Measurements from ENCODE around the gene HILPDA.

The HILPDA gene

DNA sequence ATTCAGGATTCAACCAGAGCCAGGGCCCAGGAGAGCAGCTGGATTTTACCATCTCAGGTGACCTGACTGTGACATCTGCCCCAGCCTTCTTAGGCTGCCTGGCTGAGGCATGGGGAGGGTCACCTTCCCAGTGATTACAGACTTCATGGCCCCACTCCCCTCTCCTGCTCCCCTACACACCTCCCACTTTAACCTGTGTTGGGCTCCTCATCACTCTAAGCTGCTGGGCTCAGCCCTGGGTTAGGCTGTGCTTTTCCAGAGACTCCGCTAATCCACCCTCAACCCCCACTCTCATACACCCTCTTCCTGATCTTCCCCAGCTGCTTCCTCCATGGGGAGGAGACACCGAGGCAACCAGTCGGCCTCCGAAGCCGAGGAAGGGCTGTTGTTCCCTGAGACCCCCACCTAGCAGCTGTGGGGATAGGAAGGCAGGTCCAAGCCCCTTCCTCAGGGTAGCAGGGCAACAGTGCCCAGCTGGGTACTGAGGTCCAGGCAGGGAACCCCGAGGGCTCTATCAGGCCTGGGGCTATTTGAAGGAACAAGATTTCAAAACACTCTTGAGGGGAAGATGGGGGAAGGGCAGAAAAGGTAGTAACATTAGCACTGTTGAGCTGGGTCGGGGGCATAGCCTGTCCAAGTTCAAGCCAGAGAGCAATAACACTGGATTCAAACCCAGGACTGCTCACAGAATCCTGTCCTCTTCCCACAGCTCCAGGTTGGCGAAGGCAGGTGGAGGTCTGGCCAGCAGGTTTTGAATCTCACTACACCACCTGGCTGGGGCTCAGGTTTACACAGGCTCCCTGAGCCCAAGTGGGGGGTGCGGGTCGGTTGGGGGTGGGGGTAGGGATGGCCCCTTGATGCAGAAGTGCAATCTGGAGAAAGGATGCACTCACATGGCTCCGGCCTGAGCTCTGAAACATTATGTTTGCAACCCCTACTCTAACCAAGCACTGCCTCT is 47.6 kb upstream of the HILPDA start:
- H3K4me3 ChIP-seq (ENCODE audit: insufficient read depth, low read length, poor library complexity, severe bottlenecking), result no peak overlapping the region

DNA sequence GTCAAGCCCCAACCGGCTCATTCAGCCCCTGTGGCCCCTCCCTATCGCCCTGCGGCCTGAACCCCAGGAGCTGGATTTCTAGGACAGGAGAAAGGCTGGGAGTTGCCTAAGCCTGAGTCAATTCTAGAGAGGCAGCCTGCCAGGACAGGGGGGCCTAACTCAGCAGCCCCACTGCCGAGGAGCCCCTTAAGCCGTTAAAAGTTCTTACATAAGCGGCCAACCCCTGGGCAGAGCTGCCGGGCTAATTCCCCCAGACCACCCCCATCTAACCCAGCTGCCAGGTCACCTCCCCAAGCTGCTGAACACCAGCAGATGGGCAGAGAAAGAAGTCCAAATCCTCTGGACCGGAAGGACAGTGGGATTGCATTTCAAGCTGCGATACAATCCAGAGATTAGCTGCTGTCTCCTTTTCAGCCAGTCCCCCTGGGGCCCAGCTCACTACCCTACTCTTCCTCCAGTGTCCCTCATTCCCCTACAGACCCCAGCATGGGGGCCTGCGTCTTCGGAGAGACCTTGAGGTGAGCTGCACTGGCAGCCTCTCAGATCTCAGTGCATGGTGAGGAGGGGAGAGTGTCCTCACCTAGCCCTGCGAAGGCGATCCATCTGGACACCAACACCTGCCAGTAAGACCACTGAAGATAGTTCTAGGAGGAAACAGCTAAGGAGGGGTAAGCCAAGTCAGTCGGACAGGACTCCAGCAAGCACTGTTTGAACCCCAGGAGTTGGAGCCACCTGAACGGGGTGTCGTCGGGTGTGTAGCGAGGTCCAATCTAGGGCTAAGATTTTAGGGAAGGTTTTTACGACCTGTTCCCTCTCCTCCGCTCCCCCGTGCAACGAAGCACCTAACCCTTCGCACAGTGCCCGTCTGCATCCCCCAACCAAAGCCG is 46.7 kb upstream of the HILPDA start:
- Histone ChIP-seq H2AFZ (ENCODE audit: low read depth, low read length, severe bottlenecking) (peak overlapping the region; percentile 97), H3F3A (ENCODE audit: insufficient read depth) (peaks cover 8% of the 10 kb centered on the region), H3K9ac (ENCODE audit: low read length) (peak overlapping the region; percentile 61), H3K27me3 (ENCODE audit: low read length) (no peaks in the 10 kb centered on the region), H3K36me3 (ENCODE audit: low read length) (no peaks in the 10 kb centered on the region), H3K4me2 (ENCODE audit: low read depth, low read length, poor library complexity, severe bottlenecking) (peak overlapping the region; percentile 97), H3K27ac (ENCODE audit: low read depth, low read length) (no peak overlapping the region), H3K9me3 (ENCODE audit: insufficient read depth, low read length) (no peaks in the 10 kb centered on the region), H4K20me1 (ENCODE audit: low read depth, low read length) (no peaks in the 10 kb centered on the region), H3K4me3 (ENCODE audit: insufficient read depth, low read length, poor library complexity, severe bottlenecking) (peak overlapping the region; percentile 77), H3K9me2 (replicated peaks; ENCODE audit: insufficient read depth, low read length) (no peaks in the 10 kb centered on the region), H3K79me2 (ENCODE audit: insufficient read depth, low read length) (peaks cover 13% of the 10 kb centered on the region; the same call in 1 of the 2 replicates)
- TF ChIP-seq, protein P1, sequence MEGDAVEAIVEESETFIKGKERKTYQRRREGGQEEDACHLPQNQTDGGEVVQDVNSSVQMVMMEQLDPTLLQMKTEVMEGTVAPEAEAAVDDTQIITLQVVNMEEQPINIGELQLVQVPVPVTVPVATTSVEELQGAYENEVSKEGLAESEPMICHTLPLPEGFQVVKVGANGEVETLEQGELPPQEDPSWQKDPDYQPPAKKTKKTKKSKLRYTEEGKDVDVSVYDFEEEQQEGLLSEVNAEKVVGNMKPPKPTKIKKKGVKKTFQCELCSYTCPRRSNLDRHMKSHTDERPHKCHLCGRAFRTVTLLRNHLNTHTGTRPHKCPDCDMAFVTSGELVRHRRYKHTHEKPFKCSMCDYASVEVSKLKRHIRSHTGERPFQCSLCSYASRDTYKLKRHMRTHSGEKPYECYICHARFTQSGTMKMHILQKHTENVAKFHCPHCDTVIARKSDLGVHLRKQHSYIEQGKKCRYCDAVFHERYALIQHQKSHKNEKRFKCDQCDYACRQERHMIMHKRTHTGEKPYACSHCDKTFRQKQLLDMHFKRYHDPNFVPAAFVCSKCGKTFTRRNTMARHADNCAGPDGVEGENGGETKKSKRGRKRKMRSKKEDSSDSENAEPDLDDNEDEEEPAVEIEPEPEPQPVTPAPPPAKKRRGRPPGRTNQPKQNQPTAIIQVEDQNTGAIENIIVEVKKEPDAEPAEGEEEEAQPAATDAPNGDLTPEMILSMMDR (IDR thresholded peaks at IDR 0.05; ENCODE audit: insufficient read depth, low read length, poor library complexity, severe bottlenecking), result no peak
- no peak for TF ChIP-seq EZH2phosphoT487 (conservative IDR thresholded peaks at IDR 0.05; ENCODE audit: low read length)

More for the DNA sequence above, 47.6 kb upstream of the HILPDA start:
- H3K9ac ChIP-seq (ENCODE audit: low read length), result no peak overlapping the region
- H3K9me3 ChIP-seq (ENCODE audit: insufficient read depth, low read length), result no peaks in the 10 kb centered on the region
- H2AFZ ChIP-seq (ENCODE audit: low read depth, low read length, severe bottlenecking), result no peak overlapping the region
- H4K20me1 ChIP-seq (ENCODE audit: low read depth, low read length), result no peaks in the 10 kb centered on the region
- no peak overlapping the region for H3K4me2 ChIP-seq (ENCODE audit: low read depth, low read length, poor library complexity, severe bottlenecking)
- peaks cover 13% of the 10 kb centered on the region; the same call in 1 of the 2 replicates for H3K79me2 ChIP-seq (ENCODE audit: insufficient read depth, low read length)
- no peaks in the 10 kb centered on the region for H3K36me3 ChIP-seq (ENCODE audit: low read length)
- TF ChIP-seq, protein P1 (IDR thresholded peaks at IDR 0.05; ENCODE audit: insufficient read depth, low read length, poor library complexity, severe bottlenecking), result no peak
- TF ChIP-seq EZH2phosphoT487 (conservative IDR thresholded peaks at IDR 0.05; ENCODE audit: low read length), result no peak
- H3K27ac ChIP-seq (ENCODE audit: low read depth, low read length), result no peak overlapping the region
- H3K27me3 ChIP-seq (ENCODE audit: low read length), result no peaks in the 10 kb centered on the region
- H3F3A ChIP-seq (ENCODE audit: insufficient read depth), result peaks cover 8% of the 10 kb centered on the region
- H3K9me2 ChIP-seq (replicated peaks; ENCODE audit: insufficient read depth, low read length), result no peaks in the 10 kb centered on the region

DNA sequence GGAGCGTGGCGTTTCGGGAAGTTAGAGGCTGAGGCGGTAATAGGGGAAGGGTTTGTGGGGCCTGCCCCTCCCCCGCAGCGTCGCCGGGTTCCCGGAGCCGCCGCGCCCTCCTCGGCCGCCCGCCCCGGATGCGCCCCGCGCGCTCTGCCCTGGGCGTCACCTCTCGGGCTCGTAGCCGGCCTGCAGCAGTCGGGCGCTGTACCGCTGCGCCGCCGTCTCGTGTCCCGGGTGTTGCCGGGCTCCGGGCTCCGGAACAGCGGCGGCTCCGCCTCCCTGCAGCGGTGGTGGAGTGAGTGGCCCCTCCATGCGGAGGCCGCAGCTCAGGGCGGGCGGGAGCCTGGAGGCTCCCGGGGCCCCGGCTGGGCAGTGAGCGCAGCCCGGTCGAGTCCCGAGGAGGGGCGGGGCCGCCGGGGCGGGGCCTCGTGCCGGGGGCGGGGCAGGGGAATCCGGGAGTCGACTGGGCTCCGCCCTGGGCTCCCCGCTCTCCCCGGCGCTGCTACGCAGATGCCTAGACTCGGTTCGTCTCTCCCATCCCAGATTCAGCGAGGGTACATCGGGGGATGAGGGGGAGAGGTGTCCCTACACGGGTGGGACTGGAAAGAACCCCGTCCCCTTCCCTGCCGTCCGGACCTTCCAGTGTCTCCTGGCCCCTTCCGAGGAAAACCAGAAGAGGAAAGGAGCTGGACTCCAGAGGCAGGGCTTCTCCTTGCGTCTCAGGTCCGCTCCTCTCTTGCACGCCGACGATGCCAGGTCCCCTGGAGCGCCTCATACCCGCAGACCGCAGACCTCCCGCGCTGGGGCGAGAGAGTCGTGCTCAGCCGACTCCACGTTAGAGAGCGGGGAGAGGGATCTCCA is 45.9 kb upstream of the HILPDA start, which contains the start of gene IMPDH1:
Gene IMPDH1 (minus strand): TSS at position 387 of the 855 bp plus-strand sequence. CDS start 81 bp downstream, at position 306.
- Histone ChIP-seq H3K36me3 (ENCODE audit: low read length) (no peaks in the 10 kb centered on the region), H3K9ac (ENCODE audit: low read length) (peak within 1 kb of the TSS; percentile 61), H3K9me2 (replicated peaks; ENCODE audit: insufficient read depth, low read length) (no peaks in the 10 kb centered on the region), H3K9me3 (ENCODE audit: insufficient read depth, low read length) (no peaks in the 10 kb centered on the region), H2AFZ (ENCODE audit: low read depth, low read length, severe bottlenecking) (peak within 1 kb of the TSS; percentile 97), H3K79me2 (ENCODE audit: insufficient read depth, low read length) (peaks cover 7% of the 10 kb centered on the region; the same call in 1 of the 2 replicates), H4K20me1 (ENCODE audit: low read depth, low read length) (no peaks in the 10 kb centered on the region), H3K4me3 (ENCODE audit: insufficient read depth, low read length, poor library complexity, severe bottlenecking) (peak within 1 kb of the TSS; percentile 77), H3F3A (ENCODE audit: insufficient read depth) (peaks cover 8% of the 10 kb centered on the region), H3K27me3 (ENCODE audit: low read length) (no peaks in the 10 kb centered on the region), H3K27ac (ENCODE audit: low read depth, low read length) (no peak within 1 kb of the TSS), H3K4me2 (ENCODE audit: low read depth, low read length, poor library complexity, severe bottlenecking) (peak within 1 kb of the TSS; percentile 97)
- TF ChIP-seq, protein P1 (IDR thresholded peaks at IDR 0.05; ENCODE audit: insufficient read depth, low read length, poor library complexity, severe bottlenecking), result no peak
- TF ChIP-seq EZH2phosphoT487 (conservative IDR thresholded peaks at IDR 0.05; ENCODE audit: low read length), result no peak
